D721Med (cell line): ENCODE data around the gene TMEM121.

Experiments used
- DNase-seq: peaks from one replicate; pipeline ENCODE4 v3.0.0; 2011; ENCODE audit warnings: low spot score; ENCODE audit not compliant: insufficient read length
- FAIRE-seq: peaks from 2 replicates; lab custom pipeline; 2011; peaks lifted over from hg19 to GRCh38; lab: Jason Lieb, UNC
- CTCF ChIP-seq: IDR thresholded peaks from 2 replicates; pipeline ENCODE4 v1.5.1; 2012; ENCODE audit warnings: mild to moderate bottlenecking, control low read depth; ENCODE audit not compliant: insufficient read depth; ENCODE audit errors: missing control alignments

TMEM121 gene

GRCh38 chr14:105501504-105502291 is 24.7 kb upstream of the TMEM121 start:
- FAIRE-seq (no peak), DNase-seq (no peak)
- TF ChIP-seq CTCF, result no peak

GRCh38 chr14:105502446-105503295 is 23.7 kb upstream of the TMEM121 start:
- no peak for TF ChIP-seq CTCF
- FAIRE-seq, result no peak
- no peak for DNase-seq

GRCh38 chr14:105503296-105503640 is 23.1 kb upstream of the TMEM121 start:
- no peak for TF ChIP-seq CTCF
- DNase-seq (no peak), FAIRE-seq (no peak)

- no peak for TF ChIP-seq CTCF
- no peak for DNase-seq
- no peak for FAIRE-seq
Observed at GRCh38 chr14:105503935-105504692, 22.3 kb upstream of the TMEM121 start.

- no peak for FAIRE-seq
- DNase-seq, result no peak
- no peak for TF ChIP-seq CTCF
Observed at GRCh38 chr14:105505101-105505500, 21.3 kb upstream of the TMEM121 start.

- FAIRE-seq (no peak), DNase-seq (no peak)
- TF ChIP-seq CTCF, result no peak
Observed at GRCh38 chr14:105507247-105507646, 19.1 kb upstream of the TMEM121 start.
